Measurements from ENCODE around the gene HSPB6.
"Not testable (repeated sequence)": the region's sequence is repeated elsewhere in the genome, so short reads cannot be mapped to it uniquely, and the experiment has no call there.

The HSPB6 gene

DNA sequence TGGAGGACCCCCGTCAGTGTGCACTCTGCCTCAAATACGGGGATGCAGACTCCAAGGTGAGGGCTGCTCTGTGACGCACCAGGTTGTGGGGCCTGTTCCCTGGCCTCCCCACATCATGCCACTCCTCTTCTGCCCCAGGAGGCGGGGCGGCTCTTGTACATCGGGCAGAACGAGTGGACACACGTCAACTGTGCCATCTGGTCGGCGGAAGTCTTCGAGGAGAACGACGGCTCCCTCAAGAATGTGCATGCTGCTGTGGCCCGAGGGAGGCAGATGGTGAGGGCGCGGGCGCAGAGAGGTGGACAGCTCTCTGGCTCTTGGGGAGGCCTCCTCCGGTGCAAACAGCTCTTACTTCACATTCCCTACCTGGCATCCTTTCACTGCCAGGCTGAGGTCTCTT is 27.8 kb downstream of the HSPB6 start:
- DNase-seq, result no peak

DNA sequence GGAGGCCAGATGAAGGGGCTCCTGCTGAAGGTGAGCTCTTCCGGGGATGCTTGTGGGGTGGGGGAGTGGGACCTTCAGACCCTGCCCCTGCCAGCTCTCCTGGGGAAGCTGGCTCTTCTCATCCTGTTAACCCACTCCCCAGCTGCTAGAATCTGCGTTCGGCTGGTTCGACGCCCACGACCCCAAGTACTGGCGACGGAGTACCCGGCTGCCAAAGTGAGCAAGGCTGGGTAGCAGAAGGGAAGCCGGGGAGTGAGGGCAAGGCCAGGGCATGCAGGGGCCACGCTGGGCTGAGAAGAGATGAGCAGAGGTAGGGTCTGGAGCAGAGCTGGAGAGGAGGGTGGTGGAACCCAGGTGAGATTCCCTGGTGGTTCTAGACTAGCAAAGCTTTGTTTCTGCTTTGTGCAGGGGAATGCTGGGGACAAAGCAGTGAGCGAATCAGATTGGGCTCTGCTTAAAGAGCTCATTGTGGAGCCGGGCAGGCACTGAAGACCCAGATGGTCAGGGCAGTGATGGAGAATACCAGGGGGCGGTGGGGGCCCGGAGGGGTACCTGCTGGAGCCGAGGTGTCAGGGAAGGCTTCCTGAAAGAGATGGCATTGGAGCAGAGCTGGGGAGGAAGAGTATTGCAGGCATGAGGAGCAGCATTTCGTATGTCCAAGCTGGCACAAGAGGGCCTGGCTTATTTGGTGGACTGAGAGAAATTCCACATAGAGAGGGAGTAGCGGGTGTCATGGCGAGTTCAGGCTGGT is 28.7 kb downstream of the HSPB6 start:
- no peak for DNase-seq

DNA sequence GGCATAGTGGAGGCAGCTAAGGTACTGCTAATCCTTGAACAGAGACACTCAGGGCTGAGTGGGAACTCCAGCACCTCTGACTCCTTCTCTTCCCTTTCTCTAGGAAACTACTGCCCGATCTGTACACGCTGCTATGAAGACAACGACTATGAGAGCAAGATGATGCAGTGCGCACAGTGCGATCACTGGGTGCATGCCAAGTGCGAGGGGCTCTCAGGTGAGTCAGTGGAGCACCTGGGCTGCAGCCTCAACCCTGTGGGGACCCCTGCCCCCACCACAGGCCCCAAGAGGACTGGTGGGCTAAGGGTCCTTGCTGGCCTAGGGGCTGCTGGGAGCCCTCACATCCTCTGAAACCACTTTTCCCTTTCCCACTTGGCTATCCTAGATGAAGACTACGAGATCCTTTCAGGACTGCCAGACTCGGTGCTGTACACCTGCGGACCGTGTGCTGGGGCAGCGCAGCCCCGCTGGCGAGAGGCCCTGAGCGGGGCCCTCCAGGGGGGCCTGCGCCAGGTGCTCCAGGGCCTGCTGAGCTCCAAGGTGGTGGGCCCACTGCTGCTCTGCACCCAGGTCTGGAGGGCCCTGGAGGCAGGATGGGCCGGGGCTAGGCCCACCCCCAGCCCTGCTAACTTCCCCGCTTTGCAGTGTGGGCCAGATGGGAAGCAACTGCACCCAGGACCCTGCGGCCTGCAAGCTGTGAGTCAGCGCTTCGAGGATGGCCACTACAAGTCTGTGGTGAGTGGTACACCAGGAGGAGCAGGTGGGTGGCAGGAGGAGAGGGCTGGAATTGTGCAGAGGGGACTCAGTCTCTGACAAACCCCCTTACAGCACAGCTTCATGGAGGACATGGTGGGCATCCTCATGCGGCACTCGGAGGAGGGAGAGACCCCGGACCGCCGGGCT is 29.5 kb downstream of the HSPB6 start:
- no peak for DNase-seq

DNA sequence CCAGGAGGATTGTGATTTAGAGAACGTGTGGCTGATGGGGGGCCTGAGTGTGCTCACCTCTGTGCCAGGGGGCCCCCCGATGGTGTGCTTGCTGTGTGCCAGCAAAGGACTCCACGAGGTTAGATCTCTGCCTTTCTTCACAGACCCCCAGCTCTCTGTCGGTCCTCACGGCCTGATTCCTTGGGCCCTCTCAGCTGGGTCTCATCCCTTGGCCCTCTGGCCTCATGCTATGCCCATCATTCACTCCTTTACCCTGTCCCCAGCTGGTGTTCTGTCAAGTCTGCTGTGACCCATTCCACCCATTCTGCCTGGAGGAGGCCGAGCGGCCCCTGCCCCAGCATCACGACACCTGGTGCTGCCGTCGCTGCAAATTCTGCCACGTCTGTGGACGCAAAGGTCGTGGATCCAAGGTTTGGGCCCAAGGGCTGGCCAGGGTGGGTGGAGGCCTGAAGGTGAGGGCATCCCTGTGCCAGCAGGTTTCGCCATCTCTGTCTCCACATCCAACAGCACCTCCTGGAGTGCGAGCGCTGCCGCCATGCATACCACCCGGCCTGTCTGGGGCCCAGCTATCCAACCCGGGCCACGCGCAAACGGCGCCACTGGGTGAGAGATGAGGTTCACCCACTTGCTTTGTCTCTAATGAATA is 31.5 kb downstream of the HSPB6 start:
- no peak for DNase-seq

DNA sequence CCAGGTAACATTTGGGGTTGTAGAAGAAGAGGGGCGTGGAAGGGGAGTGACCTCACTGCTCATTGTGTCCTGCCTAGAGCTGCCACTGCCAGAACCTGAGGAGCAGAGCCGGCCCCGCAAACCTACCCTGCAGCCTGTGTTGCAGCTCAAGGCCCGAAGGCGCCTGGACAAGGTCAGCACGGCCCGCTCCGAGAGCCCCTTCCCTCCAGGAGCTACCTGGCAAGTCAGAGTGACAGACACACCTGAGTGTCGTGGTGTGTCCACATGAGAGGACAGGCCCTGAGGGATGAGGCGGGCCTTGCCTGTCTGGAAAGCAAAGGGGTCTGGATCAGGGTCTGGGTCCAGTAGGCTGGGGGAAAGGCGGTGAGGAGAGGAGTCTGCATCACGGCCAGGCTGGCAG is 32.3 kb downstream of the HSPB6 start:
- no peak for DNase-seq

DNA sequence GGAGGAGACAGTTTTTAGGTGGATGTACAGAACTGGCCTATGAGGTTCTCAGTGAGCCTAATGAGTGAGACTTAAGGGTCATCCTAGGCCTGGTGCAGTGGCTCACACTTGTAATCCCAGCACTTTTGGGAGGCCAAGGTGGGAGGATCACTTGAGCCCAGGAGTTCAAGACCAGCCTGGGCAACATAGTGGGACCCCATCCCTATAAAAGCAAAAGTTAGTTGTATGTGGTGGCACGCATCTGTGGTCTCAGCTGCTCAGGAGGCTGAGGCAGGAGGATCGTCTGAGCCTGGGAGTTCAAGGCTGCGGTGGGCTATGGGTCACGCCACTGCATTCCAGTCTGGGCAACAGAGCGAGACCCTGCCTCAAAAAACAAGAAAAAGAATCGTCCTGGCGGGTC is 32.7 kb downstream of the HSPB6 start:
- DNase-seq, result not testable (repeated sequence)

DNA sequence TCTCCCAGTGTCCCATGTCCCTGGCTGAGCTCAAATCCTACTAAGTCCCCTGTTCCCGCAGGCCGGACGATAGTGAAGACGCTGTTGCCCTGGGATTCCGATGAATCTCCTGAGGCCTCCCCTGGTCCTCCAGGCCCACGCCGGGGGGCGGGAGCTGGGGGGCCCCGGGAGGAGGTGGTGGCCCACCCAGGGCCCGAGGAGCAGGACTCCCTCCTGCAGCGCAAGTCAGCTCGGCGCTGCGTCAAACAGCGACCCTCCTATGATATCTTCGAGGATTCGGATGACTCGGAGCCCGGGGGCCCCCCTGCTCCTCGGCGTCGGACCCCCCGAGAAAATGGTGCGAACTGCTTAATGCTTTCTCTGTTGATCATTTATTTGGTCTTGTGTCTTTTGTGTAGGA is 33.2 kb downstream of the HSPB6 start:
- no peak for DNase-seq

DNA sequence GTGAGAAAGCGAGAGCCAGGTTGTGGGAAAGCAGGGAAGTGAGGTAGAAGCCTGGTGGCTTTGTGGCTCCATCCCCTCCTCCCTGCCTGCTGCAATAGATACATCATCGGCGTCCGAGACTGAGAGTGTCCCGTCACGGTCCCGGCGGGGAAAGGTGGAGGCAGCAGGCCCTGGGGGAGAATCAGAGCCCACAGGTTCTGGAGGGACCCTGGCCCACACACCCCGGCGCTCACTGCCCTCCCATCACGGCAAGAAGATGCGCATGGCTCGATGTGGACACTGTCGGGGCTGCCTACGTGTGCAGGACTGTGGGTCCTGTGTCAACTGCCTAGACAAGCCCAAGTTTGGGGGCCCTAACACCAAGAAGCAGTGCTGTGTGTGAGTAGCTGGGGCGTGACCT is 33.9 kb downstream of the HSPB6 start:
- no peak for DNase-seq

DNA sequence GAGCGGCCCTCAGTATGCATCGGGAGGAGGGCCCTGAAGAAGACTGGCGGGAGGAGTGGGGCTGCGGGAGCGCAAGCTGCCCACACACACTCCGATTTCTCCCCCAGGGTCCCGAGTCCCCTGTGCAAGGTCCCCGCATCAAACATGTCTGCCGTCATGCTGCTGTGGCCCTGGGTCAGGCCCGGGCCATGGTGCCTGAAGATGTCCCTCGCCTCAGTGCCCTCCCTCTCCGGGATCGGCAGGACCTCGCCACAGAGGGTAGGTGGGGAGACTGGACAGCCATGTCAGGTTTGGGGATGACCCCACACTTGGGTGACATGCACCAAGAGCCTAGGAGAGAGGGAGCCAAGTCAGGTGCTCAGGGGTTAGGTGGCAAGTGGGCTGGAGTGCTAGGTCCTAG is 34.4 kb downstream of the HSPB6 start:
- no peak for DNase-seq

DNA sequence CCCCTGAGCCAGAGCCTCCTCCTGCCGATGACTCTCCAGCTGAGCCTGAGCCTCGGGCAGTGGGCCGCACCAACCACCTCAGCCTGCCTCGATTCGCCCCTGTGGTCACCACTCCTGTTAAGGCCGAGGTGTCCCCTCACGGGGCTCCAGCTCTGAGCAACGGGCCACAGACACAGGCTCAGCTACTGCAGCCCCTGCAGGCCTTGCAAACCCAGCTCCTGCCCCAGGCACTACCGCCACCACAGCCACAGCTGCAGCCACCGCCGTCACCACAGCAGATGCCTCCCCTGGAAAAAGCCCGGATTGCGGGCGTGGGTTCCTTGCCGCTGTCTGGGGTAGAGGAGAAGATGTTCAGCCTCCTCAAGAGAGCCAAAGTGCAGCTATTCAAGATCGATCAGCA is 35.5 kb downstream of the HSPB6 start:
- no peak for DNase-seq

DNA sequence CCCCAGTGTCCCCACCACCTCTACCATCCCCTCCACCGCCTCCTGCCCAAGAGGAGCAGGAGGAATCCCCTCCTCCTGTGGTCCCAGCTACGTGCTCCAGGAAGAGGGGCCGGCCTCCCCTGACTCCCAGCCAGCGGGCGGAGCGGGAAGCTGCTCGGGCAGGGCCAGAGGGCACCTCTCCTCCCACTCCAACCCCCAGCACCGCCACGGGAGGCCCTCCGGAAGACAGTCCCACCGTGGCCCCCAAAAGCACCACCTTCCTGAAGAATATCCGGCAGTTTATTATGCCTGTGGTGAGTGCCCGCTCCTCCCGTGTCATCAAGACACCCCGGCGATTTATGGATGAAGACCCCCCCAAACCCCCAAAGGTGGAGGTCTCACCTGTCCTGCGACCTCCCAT is 36.2 kb downstream of the HSPB6 start:
- DNase-seq, result no peak

DNA sequence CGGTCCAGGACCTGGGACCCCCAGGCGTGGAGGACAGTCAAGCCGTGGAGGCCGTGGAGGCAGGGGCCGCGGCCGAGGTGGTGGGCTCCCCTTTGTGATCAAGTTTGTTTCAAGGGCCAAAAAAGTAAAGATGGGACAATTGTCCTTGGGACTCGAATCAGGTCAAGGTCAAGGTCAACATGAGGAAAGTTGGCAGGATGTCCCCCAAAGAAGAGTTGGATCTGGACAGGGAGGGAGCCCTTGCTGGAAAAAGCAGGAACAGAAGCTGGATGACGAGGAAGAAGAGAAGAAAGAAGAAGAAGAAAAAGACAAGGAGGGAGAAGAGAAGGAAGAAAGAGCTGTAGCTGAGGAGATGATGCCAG is 36.7 kb downstream of the HSPB6 start:
- DNase-seq, result no peak

DNA sequence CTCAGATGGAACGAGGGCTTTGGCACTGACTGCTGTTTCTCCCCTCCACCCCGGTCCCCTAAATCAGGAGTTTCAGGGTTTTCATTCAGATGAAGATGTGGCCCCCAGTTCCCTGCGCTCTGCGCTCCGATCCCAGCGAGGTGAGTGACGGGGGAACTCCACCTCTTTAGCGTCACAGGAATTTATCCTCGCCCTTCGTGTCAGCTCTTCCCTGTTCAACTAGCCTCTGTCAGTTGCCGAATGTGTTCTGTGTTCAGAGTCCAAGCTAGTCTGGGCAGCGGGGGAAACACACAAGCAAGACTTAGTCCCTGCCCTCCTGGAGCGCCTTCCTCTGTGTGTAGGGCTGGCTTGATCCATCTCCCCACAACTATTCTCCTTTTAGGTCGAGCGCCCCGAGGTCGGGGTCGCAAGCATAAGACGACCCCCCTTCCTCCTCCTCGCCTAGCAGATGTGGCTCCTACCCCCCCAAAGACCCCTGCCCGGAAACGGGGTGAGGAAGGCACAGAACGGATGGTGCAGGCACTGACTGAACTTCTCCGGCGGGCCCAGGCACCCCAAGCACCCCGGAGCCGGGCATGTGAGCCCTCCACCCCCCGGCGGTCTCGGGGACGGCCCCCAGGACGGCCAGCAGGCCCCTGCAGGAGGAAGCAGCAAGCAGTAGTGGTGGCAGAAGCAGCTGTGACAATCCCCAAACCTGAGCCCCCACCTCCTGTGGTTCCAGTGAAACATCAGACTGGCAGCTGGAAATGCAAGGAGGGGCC is 37.2 kb downstream of the HSPB6 start:
- no peak for DNase-seq

DNA sequence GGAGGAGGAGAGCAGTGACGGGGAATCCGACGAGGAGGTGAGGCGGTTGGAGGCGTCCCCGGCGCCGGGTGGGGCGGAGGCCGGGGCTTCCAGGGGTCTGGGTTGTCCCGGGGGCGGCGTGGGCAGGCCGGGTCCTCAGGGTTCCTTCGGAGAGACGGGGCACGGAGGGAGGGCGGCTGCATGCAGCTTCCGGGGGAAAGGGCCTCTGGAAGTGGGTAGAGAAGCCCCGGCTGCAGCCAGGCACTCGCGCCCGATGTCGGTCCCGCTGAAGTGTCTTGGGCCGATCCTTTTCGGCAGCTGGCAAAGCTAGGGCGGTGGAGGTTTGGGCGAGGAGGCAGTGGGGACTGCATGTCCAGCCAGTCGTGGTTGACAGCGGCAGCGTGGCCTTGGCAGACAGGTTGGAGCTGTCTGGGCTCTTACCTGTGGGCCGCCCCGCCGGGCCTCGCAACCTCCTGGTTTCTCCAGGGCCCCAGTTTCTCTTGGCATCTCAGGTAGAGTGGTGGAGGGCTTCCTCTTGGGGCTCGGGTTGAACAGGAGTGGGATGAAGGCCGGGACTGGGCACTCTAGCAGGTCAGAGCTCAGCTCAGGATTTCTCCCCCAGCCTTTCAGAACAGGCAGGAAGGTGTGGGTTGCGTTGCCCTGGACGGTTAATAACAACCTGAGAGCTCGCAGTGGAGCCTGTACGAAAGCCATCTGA is 38.3 kb downstream of the HSPB6 start:
- peak; percentile 44 for DNase-seq

DNA sequence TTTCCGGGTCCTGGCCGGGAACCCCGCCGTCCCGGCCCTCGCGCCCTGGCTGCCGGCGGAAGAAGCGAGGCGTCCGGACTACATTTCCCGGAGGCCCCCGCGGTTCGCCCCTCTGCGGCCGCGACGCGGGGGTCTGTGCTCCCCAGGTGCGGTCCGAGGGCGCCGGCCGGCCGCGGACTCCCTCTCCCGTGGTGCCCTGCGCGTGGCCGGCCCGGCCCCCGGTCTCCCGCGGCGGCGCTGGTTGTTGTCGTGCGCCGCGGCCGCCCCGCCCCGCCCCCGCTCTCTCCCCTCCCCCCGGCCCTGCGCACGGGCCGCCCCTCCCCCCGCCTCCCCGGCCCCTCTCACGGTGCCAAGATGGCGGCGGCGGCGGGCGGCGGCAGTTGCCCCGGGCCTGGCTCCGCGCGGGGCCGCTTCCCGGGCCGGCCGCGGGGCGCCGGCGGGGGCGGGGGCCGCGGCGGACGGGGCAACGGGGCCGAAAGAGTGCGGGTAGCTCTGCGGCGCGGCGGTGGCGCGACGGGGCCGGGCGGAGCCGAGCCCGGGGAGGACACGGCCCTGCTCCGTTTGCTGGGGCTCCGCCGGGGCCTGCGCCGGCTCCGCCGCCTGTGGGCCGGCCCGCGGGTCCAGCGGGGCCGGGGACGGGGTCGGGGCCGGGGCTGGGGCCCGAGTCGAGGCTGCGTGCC is 39.0 kb downstream of the HSPB6 start, which contains the start of gene KMT2B:
Gene KMT2B (plus strand): TSS at position 339 of the 680 bp plus-strand sequence. CDS start 16 bp downstream, at position 355.
- no peak for DNase-seq

DNA sequence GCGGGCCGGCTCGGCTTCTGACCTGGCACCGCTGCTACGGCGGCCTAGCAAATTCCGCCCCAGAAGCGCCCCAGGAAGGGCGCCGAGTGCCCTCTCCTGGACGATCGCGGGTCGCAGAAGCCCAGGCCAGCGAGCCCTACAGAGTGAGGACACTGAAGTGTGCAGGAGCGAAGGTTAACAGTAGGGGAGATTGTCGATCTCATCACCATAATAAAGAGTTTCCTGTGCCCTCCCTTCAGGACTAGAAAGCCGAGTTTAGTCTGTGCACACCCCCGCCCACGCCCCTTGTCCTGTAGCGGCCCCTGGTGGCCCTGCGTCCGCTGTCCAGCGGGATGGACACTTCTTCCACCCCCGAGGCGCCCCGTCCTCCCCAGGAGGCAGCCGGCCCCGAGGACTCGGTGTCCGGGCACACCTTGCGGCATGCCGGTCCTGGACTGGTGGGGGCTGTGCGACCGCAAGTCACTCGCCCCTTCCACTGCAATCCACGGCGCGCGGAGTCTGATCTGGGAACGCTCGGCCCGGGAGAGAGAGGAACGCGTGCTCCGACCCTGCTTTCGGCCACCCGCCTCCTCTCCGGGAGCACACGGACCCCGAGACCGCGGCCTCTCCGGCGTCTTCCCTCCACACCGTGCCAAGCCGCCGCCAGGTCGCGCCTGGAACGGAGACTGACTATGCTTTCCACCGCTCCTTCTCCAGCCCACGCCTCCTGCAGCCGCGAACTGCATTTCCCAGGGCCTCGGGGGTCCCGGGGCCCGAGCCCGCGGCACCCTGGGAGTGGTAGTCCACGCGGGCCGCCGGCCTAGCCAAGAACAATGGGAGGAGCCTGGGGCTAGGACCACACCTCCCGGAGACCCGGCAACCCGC is 39.8 kb downstream of the HSPB6 start:
- DNase-seq, result peak; percentile 96

DNA sequence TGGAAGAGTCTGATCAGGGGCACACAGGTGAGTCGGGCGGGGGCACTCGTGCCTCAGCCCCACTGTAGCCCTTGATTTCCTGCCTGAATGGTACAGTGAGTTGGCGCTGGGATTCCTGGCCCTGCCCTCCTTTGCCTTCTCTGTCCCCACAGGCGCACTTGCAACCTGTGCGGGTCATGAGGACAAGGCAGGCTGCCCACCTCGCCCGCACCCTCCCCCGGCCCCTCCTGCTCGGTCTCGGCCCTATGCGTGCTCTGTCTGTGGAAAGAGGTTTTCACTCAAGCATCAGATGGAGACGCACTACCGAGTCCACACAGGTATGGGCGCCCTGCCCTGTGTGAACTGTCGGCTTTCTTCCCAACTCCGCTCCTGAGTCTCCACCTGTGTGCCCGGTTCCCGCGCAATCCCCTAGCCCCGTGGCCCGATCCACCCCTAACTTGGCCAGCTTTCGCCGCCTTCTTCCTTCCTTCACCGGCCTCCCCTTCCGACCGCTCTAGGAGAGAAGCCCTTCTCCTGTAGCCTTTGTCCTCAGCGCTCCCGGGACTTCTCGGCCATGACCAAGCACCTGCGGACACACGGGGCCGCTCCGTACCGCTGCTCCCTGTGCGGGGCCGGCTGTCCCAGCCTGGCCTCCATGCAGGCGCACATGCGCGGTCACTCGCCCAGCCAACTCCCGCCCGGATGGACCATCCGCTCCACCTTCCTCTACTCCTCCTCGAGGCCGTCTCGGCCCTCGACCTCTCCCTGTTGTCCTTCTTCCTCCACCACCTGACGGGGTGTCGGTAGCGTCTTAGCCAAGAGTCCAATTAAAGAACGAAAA is 40.6 kb downstream of the HSPB6 start:
- no peak for DNase-seq

DNA sequence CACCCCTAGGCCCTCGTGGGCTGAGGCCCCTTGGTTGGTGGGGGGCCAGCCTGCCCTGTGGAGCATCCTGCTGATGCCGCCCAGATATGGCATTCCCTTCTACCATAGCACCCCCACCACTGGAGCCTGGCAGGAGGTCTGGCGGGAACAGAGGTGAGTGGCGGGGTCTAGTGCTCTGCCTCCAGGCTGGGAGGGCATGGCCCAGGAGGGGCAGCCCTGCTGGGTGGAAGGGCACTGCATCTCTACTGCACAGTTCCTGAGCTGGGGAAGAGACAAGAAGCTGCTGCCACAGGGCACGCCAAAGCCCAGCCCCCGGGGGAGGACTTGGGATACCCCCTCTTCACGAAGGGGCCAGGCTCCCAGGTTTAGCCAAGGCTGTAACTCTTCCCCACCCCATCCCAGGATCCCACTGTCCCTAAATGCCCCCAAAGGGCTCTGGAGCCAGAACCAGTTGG is 41.4 kb downstream of the HSPB6 start:
- DNase-seq, result no peak

DNA sequence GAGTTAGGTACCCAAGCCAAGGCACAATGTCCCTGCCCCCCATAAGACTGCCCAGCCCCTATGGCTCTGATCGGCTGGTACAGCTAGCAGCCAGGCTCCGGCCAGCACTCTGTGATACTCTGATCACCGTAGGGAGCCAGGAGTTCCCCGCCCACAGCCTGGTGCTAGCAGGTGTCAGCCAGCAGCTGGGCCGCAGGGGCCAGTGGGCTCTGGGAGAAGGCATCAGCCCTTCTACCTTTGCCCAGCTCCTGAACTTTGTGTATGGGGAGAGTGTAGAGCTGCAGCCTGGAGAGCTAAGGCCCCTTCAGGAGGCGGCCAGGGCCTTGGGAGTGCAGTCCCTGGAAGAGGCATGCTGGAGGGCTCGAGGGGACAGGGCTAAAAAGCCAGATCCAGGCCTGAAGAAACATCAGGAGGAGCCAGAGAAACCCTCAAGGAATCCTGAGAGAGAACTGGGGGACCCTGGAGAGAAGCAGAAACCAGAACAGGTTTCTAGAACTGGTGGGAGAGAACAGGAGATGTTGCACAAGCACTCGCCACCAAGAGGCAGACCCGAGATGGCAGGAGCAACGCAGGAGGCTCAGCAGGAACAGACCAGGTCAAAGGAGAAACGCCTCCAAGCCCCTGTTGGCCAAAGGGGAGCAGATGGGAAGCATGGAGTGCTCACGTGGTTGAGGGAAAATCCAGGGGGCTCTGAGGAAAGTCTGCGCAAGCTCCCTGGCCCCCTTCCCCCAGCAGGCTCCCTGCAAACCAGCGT is 42.1 kb downstream of the HSPB6 start:
- DNase-seq, result no peak

All from activated gamma-delta T cell treated with Interleukin-2 at 50 U/mL for 16 hours (primary cell).